WERI-Rb-1 (cell line): ENCODE measurements around the gene VWDE.

Experiments used
- DNase-seq: peaks from one replicate; pipeline ENCODE4 v3.0.0-alpha.2; 2020
- H3K27ac ChIP-seq: fragments of 250-450 bp; sonication (Bioruptor Pico); 2 replicates; pipeline ENCODE4 v1.5.1; 2020; ENCODE audit warnings: mild to moderate bottlenecking, moderate library complexity
- H3K27me3 ChIP-seq: fragments of 250-450 bp; sonication (Bioruptor Pico); 2 replicates; pipeline ENCODE4 v1.5.1; 2021; ENCODE audit warnings: mild to moderate bottlenecking, low read depth, moderate library complexity; ENCODE audit not compliant: insufficient read depth, severe bottlenecking
- H3K36me3 ChIP-seq: fragments of 250-450 bp; sonication (Bioruptor Pico); 2 replicates; pipeline ENCODE4 v1.5.1; 2020; ENCODE audit warnings: mild to moderate bottlenecking, moderate library complexity
- H3K4me3 ChIP-seq: 2 replicates; pipeline ENCODE4 v1.5.1; 2011; ENCODE audit warnings: low read depth, mild to moderate bottlenecking, control low read depth, low read length
- H3K9me3 ChIP-seq: fragments of 250-450 bp; sonication (Bioruptor Pico); 2 replicates; pipeline ENCODE4 v1.5.1; 2021; ENCODE audit warnings: mild to moderate bottlenecking, moderate library complexity; ENCODE audit not compliant: severe bottlenecking
- TF ChIP-seq, protein P1 (sequence below): IDR thresholded peaks from 2 replicates; pipeline ENCODE4 v1.5.1; 2011; ENCODE audit warnings: low read depth, mild to moderate bottlenecking, control low read depth, inconsistent platforms, low read length

Gene VWDE

GRCh38 chr7:12436126-12436525, 32.5 kb upstream of the VWDE start:
- H3K27ac ChIP-seq: no peak overlapping the region
- TF ChIP-seq, protein P1, sequence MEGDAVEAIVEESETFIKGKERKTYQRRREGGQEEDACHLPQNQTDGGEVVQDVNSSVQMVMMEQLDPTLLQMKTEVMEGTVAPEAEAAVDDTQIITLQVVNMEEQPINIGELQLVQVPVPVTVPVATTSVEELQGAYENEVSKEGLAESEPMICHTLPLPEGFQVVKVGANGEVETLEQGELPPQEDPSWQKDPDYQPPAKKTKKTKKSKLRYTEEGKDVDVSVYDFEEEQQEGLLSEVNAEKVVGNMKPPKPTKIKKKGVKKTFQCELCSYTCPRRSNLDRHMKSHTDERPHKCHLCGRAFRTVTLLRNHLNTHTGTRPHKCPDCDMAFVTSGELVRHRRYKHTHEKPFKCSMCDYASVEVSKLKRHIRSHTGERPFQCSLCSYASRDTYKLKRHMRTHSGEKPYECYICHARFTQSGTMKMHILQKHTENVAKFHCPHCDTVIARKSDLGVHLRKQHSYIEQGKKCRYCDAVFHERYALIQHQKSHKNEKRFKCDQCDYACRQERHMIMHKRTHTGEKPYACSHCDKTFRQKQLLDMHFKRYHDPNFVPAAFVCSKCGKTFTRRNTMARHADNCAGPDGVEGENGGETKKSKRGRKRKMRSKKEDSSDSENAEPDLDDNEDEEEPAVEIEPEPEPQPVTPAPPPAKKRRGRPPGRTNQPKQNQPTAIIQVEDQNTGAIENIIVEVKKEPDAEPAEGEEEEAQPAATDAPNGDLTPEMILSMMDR: no peak
- H3K27me3 ChIP-seq: no peaks in the 10 kb centered on the region
- no peak overlapping the region for H3K4me3 ChIP-seq
- no peaks in the 10 kb centered on the region for H3K9me3 ChIP-seq
- H3K36me3 ChIP-seq: no peaks in the 10 kb centered on the region
- no peak for DNase-seq

- TF ChIP-seq, protein P1: no peak
These were observed 30.5 kb upstream of the VWDE start for GRCh38 chr7:12434012-12434642.

DNA sequence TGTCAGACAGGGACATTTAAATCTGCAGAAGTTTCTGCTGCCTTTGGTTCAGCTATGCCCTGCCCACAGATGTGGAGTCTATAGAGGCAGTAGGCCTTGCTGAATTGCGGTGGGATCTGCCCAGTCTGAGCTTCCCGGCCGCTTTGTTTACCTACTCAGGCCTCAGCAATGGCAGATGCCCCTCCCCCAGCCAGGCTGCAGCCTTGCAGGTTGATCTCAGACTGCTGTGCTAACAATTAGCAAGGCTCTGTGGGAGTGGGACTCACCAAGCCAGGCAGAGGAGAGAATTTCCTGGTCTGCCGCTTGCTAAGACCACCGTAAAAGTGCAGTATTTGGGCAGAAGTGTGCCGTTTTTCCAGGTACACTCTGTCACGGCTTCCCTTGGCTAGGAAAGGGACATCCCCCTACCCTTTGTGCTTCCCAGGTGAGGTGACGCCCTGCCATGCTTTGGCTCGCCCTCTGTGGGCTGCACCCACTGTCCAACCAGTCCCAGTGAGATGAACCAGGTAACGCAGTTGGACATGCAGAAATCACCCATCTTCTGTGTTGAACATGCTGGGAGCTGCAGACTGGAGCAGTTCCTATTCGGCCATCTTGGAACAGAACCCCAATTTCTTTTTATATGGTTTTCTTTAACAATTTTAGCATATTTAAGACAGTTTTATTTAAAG, 28.4 kb upstream of the VWDE start:
- H3K4me3 ChIP-seq: no peak overlapping the region
- no peaks in the 10 kb centered on the region for H3K9me3 ChIP-seq
- no peak for DNase-seq
- TF ChIP-seq, protein P1: no peak
- H3K27ac ChIP-seq: no peak overlapping the region
- H3K36me3 ChIP-seq: no peaks in the 10 kb centered on the region
- no peaks in the 10 kb centered on the region for H3K27me3 ChIP-seq

More at GRCh38 chr7:12434012-12434642, 30.5 kb upstream of the VWDE start:
- Histone ChIP-seq H3K4me3 (no peak overlapping the region), H3K36me3 (no peaks in the 10 kb centered on the region), H3K9me3 (no peaks in the 10 kb centered on the region), H3K27me3 (no peaks in the 10 kb centered on the region), H3K27ac (no peak overlapping the region)
- DNase-seq: no peak

DNA sequence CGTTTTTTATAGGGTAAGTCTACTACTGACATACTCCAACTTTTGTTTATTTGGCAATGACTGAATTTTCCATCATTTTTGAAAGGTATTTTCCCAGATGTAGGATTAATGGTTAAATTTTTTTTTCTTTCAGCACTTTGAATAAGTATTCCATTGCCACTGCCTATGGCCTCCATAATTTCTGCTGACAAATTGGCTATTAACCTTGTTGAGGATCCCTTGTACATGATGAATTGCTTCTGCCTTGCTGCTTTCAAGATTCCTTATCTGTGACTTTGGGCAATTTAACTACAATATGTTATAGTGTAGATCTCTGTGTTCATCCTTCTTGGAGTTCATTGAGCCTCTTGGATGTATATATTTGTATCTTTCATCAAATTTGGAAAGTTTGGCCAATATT, 21.6 kb upstream of the VWDE start:
- Histone ChIP-seq H3K36me3 (no peaks in the 10 kb centered on the region), H3K9me3 (no peaks in the 10 kb centered on the region), H3K4me3 (no peak overlapping the region), H3K27me3 (no peaks in the 10 kb centered on the region), H3K27ac (no peak overlapping the region)
- TF ChIP-seq, protein P1: no peak
- DNase-seq: no peak

DNA sequence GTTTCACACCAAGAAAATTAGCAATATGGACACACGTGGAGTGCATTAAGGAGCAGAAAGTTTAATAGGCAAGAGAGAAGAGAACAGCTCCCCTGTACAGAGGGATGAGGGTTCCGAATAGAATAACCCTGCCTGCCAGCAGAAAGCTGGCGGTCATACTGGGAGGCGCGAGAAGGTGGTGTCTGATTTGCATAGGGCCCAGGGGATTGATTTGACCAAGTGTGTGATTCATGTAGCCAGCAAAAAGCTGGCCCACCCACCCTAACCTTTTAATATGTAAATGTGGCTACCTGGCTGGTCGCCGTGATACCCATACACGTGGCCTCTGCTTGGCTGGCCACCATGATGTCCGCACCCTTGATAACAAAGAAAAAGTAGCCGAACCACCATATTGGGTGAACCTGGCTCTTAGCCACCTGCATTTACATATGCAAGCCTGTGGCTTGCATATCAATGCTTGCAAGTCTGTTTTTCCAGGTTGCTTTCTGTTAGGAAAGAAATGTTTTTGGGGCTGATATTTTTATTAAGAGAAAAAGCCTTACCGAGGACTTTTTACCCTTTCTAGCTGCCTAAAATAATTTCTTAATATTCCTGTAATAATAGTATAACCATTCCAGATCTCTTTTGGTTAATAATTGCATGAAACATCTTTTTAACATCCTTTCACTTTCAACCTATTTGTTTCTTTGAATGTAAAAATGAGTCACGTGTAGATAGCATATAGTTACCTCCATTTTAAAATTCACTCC, 20.5 kb upstream of the VWDE start:
- H3K36me3 ChIP-seq: no peaks in the 10 kb centered on the region
- TF ChIP-seq, protein P1: no peak
- H3K9me3 ChIP-seq: no peaks in the 10 kb centered on the region
- DNase-seq: no peak
- no peaks in the 10 kb centered on the region for H3K27me3 ChIP-seq
- H3K27ac ChIP-seq: no peak overlapping the region
- no peak overlapping the region for H3K4me3 ChIP-seq
